ENCODE results near the gene MS4A6E. TPM values are rescaled to one million over a fixed set of nuclear protein-coding genes. Genes with fewer than 3 reads are reported as not detected.

MS4A6E gene
- total and polyA plus RNA-seq, 2 of the 8 experiments (the other 6 are each of a cell fraction or from before 2014, with no cell fraction given) = not detected

- TF ChIP-seq TAF7 (optimal IDR thresholded peaks at IDR 0.05; ENCODE audit: borderline replicate concordance, low read depth, low read length) (no peak), RBBP5 (IDR thresholded peaks at IDR 0.05; ENCODE audit: borderline replicate concordance, low read depth, low read length) (no peak), JUND (IDR thresholded peaks at IDR 0.05; ENCODE audit: low read length) (no peak), CBX8 (IDR thresholded peaks at IDR 0.05; ENCODE audit: borderline replicate concordance, low read depth, low read length) (no peak), RAD21 (IDR thresholded peaks at IDR 0.05 in 1 of 2, conservative IDR thresholded peaks at IDR 0.05 in 1 of 2; ENCODE audit: low read depth in 2 of 2, low read length in 2 of 2) (no peak), TAF1 (IDR thresholded peaks at IDR 0.05; ENCODE audit: low read depth, low read length) (no peak), MAX (IDR thresholded peaks at IDR 0.05) (no peak), SP1 (IDR thresholded peaks at IDR 0.05; ENCODE audit: low read depth, low read length) (no peak), EP300 (IDR thresholded peaks at IDR 0.05; ENCODE audit: borderline replicate concordance in 1 of 2, low read depth in 2 of 2, low read length in 2 of 2) (no peak)
Measured at GRCh38 chr11:60344146-60344545, 17.1 kb downstream of the MS4A6E start (continued).

All from H1 (cell line).